Uterus (tissue), 4 donors: ENCODE results near the gene ST7. TPM values are rescaled to one million over a fixed set of nuclear protein-coding genes. Genes with fewer than 3 reads are reported as not detected.

ENCODE experiments used
- DNase-seq, 2 donors: peaks; one replicate each; pipeline ENCODE4 v3.0.0-alpha.2; 2019 to 2020
- H3K27ac ChIP-seq, 2 donors: fragments of 200-600 bp; sonication (generic); 1 replicate in 1 of 2; 2 replicates in 1 of 2; pipeline ENCODE4 v1.5.1; 2016 to 2018
- H3K27me3 ChIP-seq, 2 donors: fragments of 200-600 bp; sonication (generic); one replicate each; pipeline ENCODE4 v1.5.1; 2018 to 2019; ENCODE audit warnings: control low read depth in 1 of 2
- H3K36me3 ChIP-seq, 2 donors: fragments of 200-600 bp; sonication (generic); one replicate each; pipeline ENCODE4 v1.5.1; 2019; ENCODE audit warnings: control low read depth in 1 of 2
- H3K4me1 ChIP-seq, 2 donors: fragments of 200-600 bp; sonication (generic); one replicate each; pipeline ENCODE4 v1.5.1; 2018 to 2019; ENCODE audit warnings: control low read depth in 1 of 2
- H3K4me3 ChIP-seq, 2 donors: fragments of 200-600 bp; sonication (generic); 1 replicate in 1 of 2; 2 replicates in 1 of 2; pipeline ENCODE4 v1.5.1; 2018 to 2019; ENCODE audit warnings: mild to moderate bottlenecking in 1 of 2
- H3K9me3 ChIP-seq, 2 donors: fragments of 200-600 bp; sonication (generic); one replicate each; pipeline ENCODE4 v1.5.1; 2019; ENCODE audit warnings: control low read depth in 1 of 2
- POLR2A ChIP-seq, 2 donors: fragments of 450-650 bp; IDR thresholded peaks; one replicate each; pipeline ENCODE4 v1.6.1; 2016; ENCODE audit warnings: antibody characterized with exemption in 2 of 2, mild to moderate bottlenecking in 1 of 2, moderate library complexity in 1 of 2
- intact Hi-C: fragments of 100-400 bp; cut with DNase I; formaldehyde crosslinking; loops from one replicate; pipeline ENCODE4 v1.15.1; 2023; ENCODE audit warnings: low total_unique reads
- total RNA-seq, 4 donors: library from RNA; depleted of rRNA in 3 of 4; stranded (reverse); fragments of >200 nt in 3 of 4; gene quantifications; one replicate each; pipeline versions ENCODE4 v1.1.0 to v1.2.4, GENCODE V29; 2014 to 2023
- TF ChIP-seq, protein P1 (sequence below), 4 experiments: fragments of 200-600 bp in 2 of 4; fragments of 450-650 bp in 2 of 4; sonication (generic) in 2 of 4; IDR thresholded peaks; one replicate each; pipeline ENCODE4 v1.5.1; 2016 to 2019; ENCODE audit warnings: antibody characterized with exemption in 4 of 4, mild to moderate bottlenecking in 2 of 4, moderate library complexity in 1 of 4
- donor health status: DM: yes; HTN: yes; CAD: no.

Gene ST7
- total RNA-seq, 4 donors from 2014 or later = 27.4 to 41.0 (median 31.4) TPM

DNA sequence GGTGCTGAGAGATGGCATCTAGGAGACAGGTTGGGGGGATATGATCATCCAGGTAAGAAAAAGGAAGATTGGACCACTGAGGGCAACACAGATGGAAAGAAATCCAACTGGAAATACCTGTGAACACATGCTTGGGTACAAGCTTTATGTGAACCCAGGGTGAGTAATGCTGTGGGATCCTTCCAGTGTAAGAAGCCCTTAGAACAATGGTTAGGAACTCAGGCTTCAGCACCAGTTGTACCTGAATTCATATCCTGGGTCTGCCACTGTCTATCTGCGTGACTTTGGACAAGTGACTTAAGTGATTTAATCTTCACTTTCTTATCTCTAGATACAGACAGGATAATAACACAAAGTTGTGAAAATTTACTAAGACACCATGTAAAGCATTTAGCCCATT, 131.0 kb downstream of the ST7 start:
- TF ChIP-seq POLR2A (IDR thresholded peaks at IDR 0.05) = no peak
- TF ChIP-seq, protein P1, sequence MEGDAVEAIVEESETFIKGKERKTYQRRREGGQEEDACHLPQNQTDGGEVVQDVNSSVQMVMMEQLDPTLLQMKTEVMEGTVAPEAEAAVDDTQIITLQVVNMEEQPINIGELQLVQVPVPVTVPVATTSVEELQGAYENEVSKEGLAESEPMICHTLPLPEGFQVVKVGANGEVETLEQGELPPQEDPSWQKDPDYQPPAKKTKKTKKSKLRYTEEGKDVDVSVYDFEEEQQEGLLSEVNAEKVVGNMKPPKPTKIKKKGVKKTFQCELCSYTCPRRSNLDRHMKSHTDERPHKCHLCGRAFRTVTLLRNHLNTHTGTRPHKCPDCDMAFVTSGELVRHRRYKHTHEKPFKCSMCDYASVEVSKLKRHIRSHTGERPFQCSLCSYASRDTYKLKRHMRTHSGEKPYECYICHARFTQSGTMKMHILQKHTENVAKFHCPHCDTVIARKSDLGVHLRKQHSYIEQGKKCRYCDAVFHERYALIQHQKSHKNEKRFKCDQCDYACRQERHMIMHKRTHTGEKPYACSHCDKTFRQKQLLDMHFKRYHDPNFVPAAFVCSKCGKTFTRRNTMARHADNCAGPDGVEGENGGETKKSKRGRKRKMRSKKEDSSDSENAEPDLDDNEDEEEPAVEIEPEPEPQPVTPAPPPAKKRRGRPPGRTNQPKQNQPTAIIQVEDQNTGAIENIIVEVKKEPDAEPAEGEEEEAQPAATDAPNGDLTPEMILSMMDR (IDR thresholded peaks at IDR 0.05) = no peak
- no peaks in the 10 kb centered on the region for H3K4me1 ChIP-seq
- intact Hi-C loops = no loop called here
- H3K27me3 ChIP-seq = no peaks in the 10 kb centered on the region
- H3K36me3 ChIP-seq = no peaks in the 10 kb centered on the region
- H3K9me3 ChIP-seq = no peaks in the 10 kb centered on the region
- DNase-seq = no peak
- no peak overlapping the region for H3K27ac ChIP-seq
- H3K4me3 ChIP-seq = no peak overlapping the region

DNA sequence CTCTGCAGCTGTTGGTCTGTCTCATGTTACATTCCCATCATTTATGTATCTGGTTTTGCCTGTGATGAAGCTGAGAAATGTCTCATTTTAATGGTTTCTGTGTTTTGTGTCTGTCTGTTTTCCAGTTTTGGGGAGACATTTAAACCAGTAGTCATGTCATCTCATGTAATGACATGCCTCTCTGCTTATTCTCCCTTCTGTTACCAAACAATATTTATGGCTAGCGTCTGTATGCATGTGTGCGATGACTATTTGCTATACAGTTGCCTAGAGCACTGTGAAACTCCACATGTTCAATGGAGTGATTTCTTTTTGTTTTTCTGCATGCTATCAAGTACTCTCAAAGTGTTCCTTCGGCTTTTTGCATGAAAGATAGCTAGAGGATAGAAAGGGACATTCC, 132.0 kb downstream of the ST7 start:
- Histone ChIP-seq H3K36me3 (no peaks in the 10 kb centered on the region), H3K27ac (no peak overlapping the region), H3K4me3 (no peak overlapping the region), H3K27me3 (no peaks in the 10 kb centered on the region), H3K4me1 (no peaks in the 10 kb centered on the region), H3K9me3 (no peaks in the 10 kb centered on the region)
- no peak for TF ChIP-seq POLR2A (IDR thresholded peaks at IDR 0.05)
- TF ChIP-seq, protein P1 (IDR thresholded peaks at IDR 0.05) = no peak
- no peak for DNase-seq
- intact Hi-C loops = no loop called here

GRCh38 chr7:117085769-117086463, 132.6 kb downstream of the ST7 start:
- Histone ChIP-seq H3K27ac (no peak overlapping the region), H3K36me3 (no peaks in the 10 kb centered on the region), H3K9me3 (no peaks in the 10 kb centered on the region), H3K4me3 (no peak overlapping the region), H3K4me1 (no peaks in the 10 kb centered on the region), H3K27me3 (no peaks in the 10 kb centered on the region)
- no peak for TF ChIP-seq POLR2A (IDR thresholded peaks at IDR 0.05)
- TF ChIP-seq, protein P1 (IDR thresholded peaks at IDR 0.05) = no peak
- DNase-seq = no peak
- intact Hi-C loops = no loop called here

DNA sequence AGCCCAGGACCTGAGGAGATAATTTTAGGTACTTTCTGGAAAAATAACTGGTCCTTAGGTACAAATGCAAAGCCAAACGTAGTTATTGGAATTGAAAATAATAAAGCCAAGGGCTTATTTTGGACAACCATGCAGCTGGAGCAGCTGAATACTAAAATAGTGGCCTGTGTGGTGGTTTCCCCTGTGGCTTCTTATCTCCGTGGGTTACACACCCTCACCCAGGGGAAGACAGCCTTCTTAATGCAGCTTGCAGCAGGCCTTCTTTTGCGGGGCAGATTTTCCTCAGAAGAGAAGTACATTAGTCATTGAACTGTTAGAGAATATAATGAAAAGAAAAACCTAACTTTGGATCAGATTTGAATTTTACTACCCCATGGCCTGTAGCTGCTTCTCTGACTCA, 133.5 kb downstream of the ST7 start:
- intact Hi-C loops = no loop called here
- no peak overlapping the region for H3K4me3 ChIP-seq
- TF ChIP-seq, protein P1 (IDR thresholded peaks at IDR 0.05) = no peak
- TF ChIP-seq POLR2A (IDR thresholded peaks at IDR 0.05) = no peak
- no peak for DNase-seq
- H3K27ac ChIP-seq = no peak overlapping the region
- H3K9me3 ChIP-seq = no peaks in the 10 kb centered on the region
- H3K4me1 ChIP-seq = no peaks in the 10 kb centered on the region
- H3K36me3 ChIP-seq = no peaks in the 10 kb centered on the region
- H3K27me3 ChIP-seq = no peaks in the 10 kb centered on the region

DNA sequence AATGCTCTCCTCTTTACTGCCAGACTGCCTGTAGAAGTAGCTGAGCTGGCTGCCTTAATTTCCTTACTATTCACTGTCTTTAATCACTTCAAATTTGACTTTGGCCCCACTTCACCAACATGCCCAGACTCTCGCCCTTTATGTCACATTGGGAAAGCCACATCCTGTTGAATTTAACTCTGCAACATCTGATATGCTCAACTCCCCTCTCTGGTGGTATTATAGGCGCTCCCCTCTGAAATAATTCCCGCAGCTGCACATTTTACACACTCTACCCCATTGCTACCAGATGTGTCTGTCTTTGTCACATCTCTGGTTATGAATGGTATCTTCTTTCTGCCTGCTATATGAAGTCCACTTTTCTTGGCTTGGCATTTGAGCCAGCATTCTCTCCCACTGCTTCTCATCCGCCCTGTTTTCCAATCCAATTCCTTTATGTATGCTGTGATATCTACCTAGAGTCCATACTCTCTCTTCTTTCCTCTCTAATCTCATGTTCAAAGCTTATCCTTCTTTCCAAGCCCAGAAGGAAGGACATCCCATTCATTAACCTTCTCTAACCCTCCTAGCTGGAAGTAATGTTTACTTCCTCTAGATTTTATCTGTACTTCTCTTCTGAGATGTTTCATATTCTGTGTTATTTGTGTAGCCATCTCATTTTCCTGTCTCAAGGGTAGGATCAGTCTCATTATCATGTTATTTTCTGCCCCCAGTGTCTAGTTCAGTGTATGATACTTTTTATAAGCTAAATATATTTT, 134.5 kb downstream of the ST7 start:
- no peak for TF ChIP-seq POLR2A (IDR thresholded peaks at IDR 0.05)
- TF ChIP-seq, protein P1 (IDR thresholded peaks at IDR 0.05) = no peak
- H3K27ac ChIP-seq = no peak overlapping the region
- H3K36me3 ChIP-seq = no peaks in the 10 kb centered on the region
- H3K4me3 ChIP-seq = no peak overlapping the region
- H3K9me3 ChIP-seq = no peaks in the 10 kb centered on the region
- H3K4me1 ChIP-seq = no peaks in the 10 kb centered on the region
- intact Hi-C loops = no loop called here
- DNase-seq = no peak
- H3K27me3 ChIP-seq = no peaks in the 10 kb centered on the region
